Neutrophil (primary cell): Measurements from ENCODE around the gene LFNG.

Experiments
- H3K27ac ChIP-seq: fragments of 200-600 bp; sonication (generic); 2 replicates; pipeline ENCODE4 v1.5.1; 2016; ENCODE audit warnings: mild to moderate bottlenecking, moderate library complexity
- H3K27me3 ChIP-seq: fragments of 200-600 bp; sonication (generic); 2 replicates; pipeline ENCODE4 v1.6.0; 2016; ENCODE audit warnings: mild to moderate bottlenecking
- H3K36me3 ChIP-seq: fragments of 200-600 bp; sonication (generic); 2 replicates; pipeline ENCODE4 v1.5.1; 2017
- H3K4me1 ChIP-seq, 2 experiments: fragments of 200-600 bp in 1 of 2; sonication (generic) in 1 of 2; 1 replicate in 1 of 2; 2 replicates in 1 of 2; pipeline versions ENCODE4 v1.5.1 to v1.6.1; 2013 to 2016; ENCODE audit warnings: low read depth in 1 of 2, low read length in 1 of 2, mild to moderate bottlenecking in 1 of 2, moderate library complexity in 1 of 2; ENCODE audit not compliant: control insufficient read depth in 1 of 2, insufficient read depth in 1 of 2
- H3K4me3 ChIP-seq, 2 experiments: fragments of 200-600 bp in 1 of 2; sonication (generic) in 1 of 2; 1 replicate in 1 of 2; 2 replicates in 1 of 2; pipeline ENCODE4 v1.5.1; 2013 to 2016; ENCODE audit warnings: low read depth in 1 of 2, low read length in 1 of 2, mild to moderate bottlenecking in 1 of 2, moderate library complexity in 1 of 2
- H3K9me3 ChIP-seq: fragments of 200-600 bp; sonication (generic); 2 replicates; pipeline ENCODE4 v1.5.1; 2016
- TF ChIP-seq, protein P1 (sequence below): fragments of 200-600 bp; sonication (generic); IDR thresholded peaks from 2 replicates; pipeline ENCODE4 v1.5.1; 2016; ENCODE audit warnings: antibody characterized with exemption

The LFNG gene

GRCh38 chr7:2505401-2505800, 14.2 kb upstream of the LFNG start:
- TF ChIP-seq, protein P1, sequence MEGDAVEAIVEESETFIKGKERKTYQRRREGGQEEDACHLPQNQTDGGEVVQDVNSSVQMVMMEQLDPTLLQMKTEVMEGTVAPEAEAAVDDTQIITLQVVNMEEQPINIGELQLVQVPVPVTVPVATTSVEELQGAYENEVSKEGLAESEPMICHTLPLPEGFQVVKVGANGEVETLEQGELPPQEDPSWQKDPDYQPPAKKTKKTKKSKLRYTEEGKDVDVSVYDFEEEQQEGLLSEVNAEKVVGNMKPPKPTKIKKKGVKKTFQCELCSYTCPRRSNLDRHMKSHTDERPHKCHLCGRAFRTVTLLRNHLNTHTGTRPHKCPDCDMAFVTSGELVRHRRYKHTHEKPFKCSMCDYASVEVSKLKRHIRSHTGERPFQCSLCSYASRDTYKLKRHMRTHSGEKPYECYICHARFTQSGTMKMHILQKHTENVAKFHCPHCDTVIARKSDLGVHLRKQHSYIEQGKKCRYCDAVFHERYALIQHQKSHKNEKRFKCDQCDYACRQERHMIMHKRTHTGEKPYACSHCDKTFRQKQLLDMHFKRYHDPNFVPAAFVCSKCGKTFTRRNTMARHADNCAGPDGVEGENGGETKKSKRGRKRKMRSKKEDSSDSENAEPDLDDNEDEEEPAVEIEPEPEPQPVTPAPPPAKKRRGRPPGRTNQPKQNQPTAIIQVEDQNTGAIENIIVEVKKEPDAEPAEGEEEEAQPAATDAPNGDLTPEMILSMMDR = no peak
- Histone ChIP-seq H3K27ac (no peak overlapping the region), H3K36me3 (no peaks in the 10 kb centered on the region), H3K4me1 (peaks cover 13 to 24% of the 10 kb centered on the region in 2 experiments), H3K4me3 (no peak overlapping the region), H3K27me3 (peaks cover 38% of the 10 kb centered on the region), H3K9me3 (no peaks in the 10 kb centered on the region)

DNA sequence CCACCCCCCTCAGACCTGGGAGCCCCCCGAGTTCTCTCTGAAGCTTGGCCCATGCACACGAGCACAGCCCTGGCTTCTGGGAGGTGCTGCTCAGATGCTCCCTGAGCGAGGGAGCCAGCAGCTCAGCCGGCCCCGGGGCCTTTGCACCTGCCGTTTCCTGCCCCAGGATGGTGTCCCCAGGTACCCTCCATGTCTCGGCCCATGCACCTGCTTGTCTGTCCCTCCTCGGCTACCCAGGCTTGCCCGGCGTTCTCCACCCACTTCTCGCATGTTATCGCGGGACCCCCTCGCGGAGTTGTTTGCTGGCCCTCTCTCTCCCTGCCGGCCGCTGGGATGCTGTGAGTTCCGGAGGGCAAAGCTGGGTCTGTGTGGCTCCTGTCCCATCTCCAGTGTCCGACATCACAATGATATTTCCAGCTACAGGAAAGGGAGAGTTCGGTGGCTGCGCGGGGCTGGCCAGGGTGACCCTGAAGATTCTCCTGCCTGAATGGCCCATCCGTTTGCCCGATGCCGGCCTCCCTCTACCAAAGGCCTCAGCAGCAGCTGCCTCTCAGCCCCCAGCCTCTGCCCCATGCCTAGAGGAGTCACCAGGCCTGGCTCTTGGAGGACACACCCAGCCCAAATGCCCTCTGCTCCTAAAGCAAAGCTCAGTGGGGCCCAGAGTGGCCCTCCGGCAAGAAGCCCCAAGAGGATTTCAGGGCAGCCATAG, 12.2 kb upstream of the LFNG start:
- peaks cover 44% of the 10 kb centered on the region for H3K27me3 ChIP-seq
- TF ChIP-seq, protein P1 = no peak
- H3K4me3 ChIP-seq = no peak overlapping the region
- H3K36me3 ChIP-seq = no peaks in the 10 kb centered on the region
- H3K27ac ChIP-seq = no peak overlapping the region
- H3K4me1 ChIP-seq = peaks cover 33 to 43% of the 10 kb centered on the region in 2 experiments
- H3K9me3 ChIP-seq = no peaks in the 10 kb centered on the region

DNA sequence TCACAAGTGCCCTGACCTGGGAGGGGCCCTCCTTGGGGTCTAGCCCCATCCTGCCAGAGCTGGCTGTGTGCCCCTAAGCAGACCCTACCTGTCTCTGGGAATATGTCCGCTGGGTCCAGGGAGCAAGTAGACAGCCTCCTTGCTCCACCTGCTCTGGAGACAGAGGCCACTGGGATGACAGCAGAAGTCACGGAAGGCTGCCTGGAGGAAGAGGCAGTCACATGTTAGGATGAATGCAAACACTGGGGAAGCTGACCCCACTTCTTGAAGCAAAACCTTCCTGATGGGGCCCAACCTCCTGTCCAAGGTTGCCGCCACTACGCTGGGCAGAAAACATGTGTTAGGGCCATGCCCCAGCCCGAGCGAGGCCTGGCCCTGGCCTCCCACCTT, 11.7 kb upstream of the LFNG start:
- TF ChIP-seq, protein P1 = no peak
- Histone ChIP-seq H3K4me1 (peaks cover 35 to 45% of the 10 kb centered on the region in 2 experiments), H3K36me3 (no peaks in the 10 kb centered on the region), H3K27me3 (peaks cover 44% of the 10 kb centered on the region), H3K9me3 (no peaks in the 10 kb centered on the region), H3K4me3 (no peak overlapping the region), H3K27ac (no peak overlapping the region)

DNA sequence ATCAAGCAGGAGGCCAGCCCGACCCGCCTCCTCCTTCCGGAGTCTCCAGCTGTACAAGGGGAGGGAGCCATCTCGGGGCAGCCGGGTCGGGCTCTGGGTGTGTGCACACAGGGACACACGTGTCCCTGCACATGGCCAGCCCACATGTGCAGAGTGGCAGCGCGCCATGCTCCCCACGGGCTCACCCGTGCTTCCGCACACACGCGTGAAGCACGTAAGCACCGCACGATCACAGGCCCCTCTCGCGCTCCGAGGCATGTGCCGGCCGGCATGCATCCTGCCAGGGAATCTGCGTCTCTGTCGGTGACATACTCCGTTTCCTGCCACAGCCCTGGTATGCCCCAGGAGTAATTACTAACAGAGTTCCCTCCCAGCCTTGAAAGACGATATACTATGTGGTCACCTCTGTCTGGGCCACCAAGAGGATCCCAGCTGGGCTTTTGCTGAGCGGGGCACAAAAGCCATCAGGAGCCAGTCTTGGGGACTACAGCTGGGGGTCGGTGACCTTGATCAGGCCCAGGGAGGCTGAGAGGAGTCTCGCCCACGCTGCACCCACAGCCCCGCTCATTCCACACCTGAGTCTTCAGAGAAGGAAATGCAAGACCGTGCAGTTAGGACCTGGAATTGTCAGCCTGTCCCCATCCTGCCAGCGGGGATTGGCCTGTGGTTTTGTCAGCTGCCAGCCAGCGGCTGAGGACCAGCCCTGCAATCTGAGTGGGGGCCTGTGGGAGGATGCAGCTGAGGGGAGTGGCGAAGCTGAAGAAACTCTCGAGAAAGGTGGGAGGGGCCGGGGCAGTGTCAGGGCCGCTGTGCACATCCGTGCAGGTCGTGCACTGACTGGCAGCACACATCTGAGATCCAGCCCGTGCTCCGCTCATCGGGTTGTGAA, 11.0 kb upstream of the LFNG start:
- H3K27me3 ChIP-seq = peaks cover 44% of the 10 kb centered on the region
- H3K4me1 ChIP-seq = peaks cover 35 to 45% of the 10 kb centered on the region in 2 experiments
- TF ChIP-seq, protein P1 = no peak
- H3K4me3 ChIP-seq = peak overlapping the region in 1 of 2 experiments; percentile 4
- H3K27ac ChIP-seq = no peak overlapping the region
- H3K9me3 ChIP-seq = no peaks in the 10 kb centered on the region
- H3K36me3 ChIP-seq = no peaks in the 10 kb centered on the region

GRCh38 chr7:2509298-2509906, 10.2 kb upstream of the LFNG start:
- Histone ChIP-seq H3K4me3 (no peak overlapping the region), H3K4me1 (peaks cover 35 to 45% of the 10 kb centered on the region in 2 experiments), H3K27ac (no peak overlapping the region), H3K36me3 (no peaks in the 10 kb centered on the region), H3K9me3 (no peaks in the 10 kb centered on the region), H3K27me3 (peaks cover 44% of the 10 kb centered on the region)
- TF ChIP-seq, protein P1 = no peak
